Measurements from ENCODE around the gene BHLHA9.
A peak's percentile ranks its signal among the peaks of the same experiment; 100 is the strongest.

BHLHA9 gene

DNA sequence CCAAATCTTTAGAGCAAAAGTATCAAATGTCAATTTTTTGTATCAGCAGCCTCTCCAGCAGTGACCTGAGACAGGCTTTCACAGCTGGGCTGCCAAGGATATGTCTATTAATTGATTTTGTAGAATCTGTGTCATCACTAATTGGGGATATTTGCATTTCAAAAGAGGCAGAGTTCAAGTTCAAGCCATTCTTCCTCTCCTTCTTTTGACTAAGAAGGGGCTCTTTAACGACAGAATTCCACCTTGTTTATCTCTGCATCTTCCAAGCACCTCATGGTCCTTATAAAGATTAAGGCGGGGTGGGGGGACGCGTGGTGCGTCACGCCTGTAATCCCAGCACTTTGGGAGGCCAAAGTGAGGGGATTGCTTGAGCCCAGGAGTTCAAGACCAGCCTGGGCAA, 15.2 kb upstream of the BHLHA9 start:
- no peak for DNase-seq (ENCODE audit: low read depth in 2 of 2)

DNA sequence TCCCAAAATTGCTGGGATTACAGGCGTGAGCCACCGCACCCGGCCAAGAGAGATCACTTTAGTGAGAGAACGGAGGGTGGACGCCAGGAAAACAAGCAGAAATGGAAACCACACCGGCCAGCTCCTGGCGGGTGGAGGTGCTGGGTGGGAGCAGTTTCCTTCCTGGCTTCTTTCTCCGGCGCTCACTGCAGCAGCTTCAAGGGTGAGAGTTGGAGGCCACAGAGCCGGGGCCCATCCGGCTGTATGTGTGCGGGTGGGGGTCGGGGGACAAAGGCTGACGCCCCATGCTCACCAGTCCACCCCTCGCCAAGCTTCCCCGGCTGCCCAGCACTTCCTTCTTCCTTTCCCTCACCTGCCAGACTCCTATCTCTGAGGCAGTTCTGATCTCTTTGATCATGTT, 13.5 kb upstream of the BHLHA9 start:
- DNase-seq (ENCODE audit: low read depth in 2 of 2) = no peak

DNA sequence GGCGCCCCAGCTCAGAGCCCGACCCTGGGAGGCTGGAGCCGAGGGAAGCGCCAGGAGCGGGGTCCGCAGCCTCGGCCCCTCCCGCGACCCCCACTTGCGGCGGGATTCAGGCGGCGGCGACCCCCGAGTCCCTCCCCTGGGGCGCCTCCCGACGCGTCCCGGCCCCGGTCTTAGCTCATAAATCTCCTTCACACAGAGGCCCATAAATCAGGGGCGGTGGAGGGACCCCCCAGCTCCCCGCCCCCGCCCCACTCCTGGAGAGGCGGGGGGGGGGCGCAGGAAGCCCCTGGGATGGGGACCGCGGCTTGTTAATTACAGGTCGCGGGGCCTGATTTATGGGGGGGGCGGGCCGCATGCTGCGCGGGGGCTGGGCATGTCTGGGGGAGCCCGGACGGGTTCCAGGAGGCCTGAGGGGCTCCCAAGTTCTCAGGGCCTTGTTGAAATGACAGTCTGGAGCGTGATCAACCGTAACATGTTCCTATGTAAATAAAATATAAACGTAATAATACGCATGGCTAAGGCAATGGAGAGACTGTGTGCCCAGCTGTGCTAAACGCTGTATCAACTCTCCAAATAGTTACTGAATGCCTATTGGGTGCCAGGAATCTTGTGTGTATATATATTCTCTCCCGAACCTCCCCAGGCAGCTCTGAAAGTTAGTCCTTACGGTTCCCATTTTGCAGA, 10.0 kb upstream of the BHLHA9 start:
- no peak for DNase-seq (ENCODE audit: low read depth in 2 of 2)

DNA sequence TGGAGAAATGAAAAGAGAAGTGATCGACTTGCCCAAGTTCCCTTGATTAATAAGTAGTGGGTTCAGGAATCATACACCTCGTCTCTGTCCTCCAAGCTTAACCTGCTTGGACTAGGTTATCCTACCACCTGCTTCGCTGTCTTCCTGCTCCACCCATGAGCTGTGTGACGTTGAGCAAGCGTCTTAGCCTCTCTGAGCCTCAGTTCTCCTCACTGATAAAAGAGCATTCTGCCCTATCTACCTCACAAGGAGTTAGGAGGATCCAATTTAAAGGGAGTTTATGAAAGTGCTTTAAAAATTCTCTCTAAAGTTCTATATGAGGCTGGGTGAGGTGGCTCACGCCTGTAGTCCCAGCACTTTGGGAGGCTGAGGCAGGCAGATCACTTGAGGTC, 9.5 kb upstream of the BHLHA9 start:
- DNase-seq (ENCODE audit: low read depth in 2 of 2) = no peak

DNA sequence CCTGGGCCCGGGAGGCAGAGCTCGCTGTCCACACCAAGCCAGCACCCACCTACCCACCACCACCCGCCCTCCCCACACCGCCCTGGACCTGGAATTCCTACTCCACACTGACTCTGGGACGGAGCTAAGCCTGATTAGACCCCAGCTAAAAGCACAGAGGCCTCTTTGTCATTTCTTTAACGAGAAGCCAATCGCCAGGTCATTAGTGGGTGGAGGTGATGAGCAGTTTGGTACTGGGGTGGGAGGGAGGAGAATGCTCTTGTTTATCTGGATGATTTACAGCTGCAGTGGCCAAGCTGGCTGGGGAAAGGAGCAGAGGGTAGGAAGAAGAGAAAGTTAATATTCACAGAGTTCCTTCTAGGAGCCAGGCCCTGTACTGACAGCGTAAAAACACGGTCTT, 6.0 kb upstream of the BHLHA9 start:
- DNase-seq (ENCODE audit: low read depth in 2 of 2) = no peak

DNA sequence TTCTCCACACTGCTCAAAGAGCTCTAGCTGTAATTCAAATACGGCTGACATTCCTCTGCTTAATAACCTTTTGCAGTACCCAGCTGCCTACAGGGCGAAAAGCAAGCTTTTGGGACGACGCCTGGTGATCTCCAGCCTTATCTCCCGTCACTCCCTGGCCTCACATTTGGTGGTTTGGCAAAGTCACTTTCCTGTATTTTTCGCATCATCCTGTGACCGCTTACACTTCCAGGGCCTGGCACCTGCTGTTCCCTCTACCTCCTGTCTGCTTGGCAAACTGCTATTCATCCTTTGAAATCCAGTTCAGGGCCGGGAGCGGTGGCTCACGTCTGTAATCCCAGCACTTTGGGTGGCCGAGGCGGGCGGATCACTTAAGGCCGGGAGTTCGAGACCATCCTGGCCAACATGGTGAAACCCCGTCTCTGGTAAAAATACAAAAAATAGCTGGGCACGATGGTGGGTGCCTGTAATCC, 2.7 kb upstream of the BHLHA9 start:
- no peak for DNase-seq (ENCODE audit: low read depth in 2 of 2)

DNA sequence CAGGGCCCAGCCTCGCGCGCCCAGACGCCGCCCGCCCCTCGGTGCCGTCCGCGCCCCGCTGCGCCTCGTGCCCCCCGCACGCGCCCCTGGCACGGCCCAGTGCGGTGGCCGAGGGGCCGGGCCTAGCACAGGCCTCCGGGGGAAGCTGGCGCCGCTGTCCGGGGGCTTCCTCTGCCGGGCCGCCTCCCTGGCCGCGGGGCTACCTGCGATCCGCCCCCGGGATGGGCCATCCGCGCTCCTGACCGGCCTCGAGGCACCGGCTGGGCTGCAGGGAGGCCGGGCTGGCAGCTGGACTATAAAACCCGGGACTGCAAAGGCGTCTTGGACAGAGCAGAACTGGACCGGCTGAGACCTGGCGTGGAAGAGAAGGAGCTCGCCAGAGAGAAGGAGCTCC, 783 bp downstream of the BHLHA9 start:
- no peak for DNase-seq (ENCODE audit: low read depth in 2 of 2)

DNA sequence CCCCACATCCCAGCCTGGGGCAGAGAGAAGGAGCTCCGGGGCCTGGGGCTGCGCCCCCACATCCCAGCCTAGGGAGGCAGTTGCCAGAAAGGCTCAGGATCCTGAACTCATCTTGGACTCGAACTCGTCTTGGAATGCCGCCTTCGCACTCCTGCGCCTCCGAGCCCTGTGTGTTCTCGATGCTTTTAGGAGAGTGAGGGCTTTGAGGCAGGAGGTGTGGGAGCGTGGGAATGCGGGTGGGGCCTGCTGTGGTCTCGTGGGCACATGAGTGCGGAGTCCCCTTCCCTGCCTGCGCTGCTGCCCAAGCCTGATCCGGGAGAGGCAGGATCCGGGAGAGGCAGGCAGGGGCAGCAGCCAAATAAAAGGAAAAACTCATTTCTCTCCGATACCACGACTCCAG, 1.2 kb downstream of the BHLHA9 start:
- DNase-seq (ENCODE audit: low read depth in 2 of 2) = no peak

DNA sequence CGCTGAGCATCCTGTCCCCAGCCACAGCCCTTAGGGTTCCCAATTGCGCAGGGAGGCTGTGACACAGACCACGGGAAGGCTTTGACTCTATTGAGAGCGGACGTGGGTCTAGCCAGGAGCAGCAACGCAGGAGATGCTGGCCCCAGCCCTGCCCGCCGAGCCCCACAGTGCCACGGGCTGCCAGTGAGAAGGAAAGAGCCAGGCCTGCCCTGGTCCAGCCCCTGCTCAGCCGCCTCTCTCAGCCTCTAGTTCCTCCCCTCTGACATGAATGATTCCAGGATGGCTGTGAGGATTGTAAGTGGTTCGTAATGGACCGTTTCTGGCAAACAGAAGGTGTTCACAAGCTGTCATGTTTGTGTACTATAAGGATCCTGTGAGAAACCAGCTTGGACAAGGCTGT, 2.5 kb downstream of the BHLHA9 start:
- no peak for DNase-seq (ENCODE audit: low read depth in 2 of 2)

DNA sequence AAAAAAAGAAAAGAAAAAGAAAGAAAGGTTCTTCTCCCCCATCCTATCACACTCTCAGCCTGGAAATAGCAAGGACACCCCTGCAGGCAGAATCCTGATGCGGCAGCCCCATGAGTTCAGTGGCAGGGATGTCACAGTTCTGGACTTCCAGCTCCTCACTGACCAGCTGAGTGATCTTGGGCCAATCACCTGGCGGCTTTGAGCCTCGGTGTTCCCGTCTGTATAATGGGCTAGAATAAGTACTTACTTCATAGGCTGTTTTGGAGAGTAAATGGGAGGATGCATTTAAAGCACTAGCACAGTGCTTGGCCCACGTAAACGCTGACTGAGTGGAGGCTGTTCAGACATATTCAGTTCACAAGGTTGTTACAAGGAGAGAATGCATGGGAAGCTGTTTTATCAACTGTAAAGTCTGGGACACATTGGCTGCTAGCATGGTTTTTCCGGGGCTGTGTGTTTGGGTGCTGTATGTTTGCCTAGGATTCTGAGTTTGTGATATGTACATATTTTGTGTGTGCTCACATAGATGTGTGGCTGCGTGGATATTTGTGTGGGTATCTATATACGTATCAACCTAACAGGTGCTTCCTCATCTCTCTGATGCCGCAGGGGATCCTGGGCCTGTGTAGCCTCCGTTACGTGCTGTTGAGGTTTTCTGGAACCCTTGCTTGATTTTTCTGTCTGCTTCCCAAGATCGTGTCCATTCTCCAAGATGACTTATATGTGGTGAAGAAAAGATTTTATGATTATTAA, 3.4 kb downstream of the BHLHA9 start:
- no peak for DNase-seq (ENCODE audit: low read depth in 2 of 2)

DNA sequence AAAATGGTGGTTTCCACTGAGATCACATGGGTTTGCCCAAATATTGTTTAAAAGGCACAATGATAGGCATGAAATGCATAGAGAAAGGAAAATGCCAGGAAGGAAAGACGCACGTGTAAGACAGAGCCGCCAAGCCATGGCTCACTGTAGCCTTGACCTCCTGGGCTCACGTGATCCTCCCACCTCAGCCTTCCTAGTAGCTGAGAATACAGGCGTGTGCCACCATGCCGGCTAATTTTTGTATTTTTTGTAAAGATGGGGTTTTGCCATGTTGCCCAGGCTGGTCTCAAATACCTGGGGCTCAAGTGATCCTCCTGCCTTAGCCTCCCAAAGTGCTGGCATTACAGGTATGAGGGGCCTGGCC, 4.0 kb downstream of the BHLHA9 start:
- no peak for DNase-seq (ENCODE audit: low read depth in 2 of 2)

DNA sequence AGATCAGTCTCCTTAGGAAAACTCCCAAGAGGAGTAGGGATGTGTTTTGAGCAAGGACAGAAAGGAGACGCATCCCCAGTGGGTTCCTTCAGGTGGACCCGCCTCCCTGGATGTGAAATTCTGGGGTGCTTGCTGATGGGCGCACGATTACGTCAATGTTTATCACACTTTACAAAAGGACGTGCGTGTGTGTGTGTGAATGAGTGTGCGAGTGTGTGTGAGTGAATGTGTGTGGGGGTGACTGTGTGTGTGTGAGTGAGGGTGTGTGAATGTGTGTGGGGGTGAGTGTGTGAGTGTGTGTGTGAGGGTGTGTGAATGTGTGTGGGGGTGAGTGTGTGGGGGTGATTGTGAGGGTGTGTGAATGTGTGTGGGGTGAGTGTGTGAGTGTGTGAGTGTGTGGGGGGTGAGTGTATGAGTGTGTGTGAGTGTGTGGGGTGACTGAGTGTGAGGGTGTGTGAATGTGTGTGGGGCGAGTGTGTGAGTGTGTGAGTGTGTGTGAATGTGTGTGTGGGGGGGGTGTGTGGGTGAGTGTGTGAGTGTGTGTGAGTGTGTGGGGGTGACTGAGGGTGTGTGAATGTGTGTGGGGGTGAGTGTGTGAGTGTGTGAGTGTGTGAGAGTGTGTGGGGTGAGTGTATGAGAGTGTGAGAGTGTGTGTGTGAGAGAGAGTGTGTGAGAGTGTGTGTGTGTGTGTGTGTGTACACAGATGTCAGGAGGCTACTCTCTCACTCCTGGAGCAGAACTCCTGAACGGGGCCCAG, 5.1 kb downstream of the BHLHA9 start:
- DNase-seq (ENCODE audit: low read depth in 2 of 2) = no peak

DNA sequence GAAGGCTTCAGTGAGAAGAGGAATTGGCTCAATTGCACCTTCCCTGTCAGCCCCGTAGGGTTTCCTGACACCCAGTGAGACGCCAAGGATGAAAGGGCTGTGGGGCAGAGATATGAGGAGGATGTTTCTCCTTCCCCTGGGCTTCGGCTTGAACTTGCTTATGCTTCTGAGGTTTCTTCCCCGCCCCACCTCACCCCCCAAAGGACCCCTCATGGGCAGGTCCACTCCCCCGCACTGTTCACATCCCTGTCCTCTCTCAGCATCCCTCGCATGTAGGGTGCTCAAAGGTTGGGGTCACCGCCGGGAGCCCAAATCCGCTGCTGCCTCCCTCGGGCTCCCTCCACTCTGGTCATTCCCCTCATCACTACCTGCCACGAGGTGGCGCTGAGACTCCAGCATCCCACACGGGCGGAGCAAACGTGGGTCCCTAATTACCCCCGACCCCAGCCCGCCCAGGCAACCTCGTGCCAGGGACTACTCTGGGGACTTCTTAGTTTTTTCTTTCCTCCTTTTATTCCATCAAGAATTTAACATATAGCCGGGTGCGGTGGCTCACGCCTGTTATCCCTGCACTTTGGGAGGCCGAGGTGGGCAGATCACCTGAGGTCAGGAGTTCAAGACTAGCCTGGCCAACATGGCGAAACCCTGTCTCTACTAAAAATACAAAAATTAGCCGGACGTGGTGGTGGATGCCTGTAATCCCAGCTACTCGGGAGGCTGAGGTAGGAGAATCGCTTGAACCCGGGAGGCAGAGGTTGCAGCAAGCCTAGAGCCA, 5.9 kb downstream of the BHLHA9 start:
- peak; percentile 59 for DNase-seq (ENCODE audit: low read depth in 2 of 2)

DNA sequence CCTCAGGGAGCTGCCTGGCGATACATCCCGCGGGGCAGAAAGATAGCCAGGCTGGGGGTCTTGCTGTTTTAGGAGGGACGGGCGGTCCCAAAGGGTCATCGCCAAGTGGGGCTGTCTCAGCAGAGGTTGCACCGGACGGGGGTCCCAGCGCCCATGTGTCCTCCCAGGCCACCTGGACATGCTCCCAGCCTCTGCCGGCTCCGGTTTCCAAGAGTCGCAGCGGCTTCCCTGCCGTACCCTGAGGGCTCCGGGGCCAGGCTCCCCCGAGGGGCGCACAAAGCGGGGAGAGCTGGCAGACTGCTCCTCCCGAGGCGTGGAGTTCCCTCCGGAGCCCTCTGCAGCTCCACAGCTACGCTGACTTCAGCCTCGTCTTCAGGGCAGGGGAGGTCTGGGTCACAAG, 10.4 kb downstream of the BHLHA9 start:
- DNase-seq (ENCODE audit: low read depth in 2 of 2) = no peak

DNA sequence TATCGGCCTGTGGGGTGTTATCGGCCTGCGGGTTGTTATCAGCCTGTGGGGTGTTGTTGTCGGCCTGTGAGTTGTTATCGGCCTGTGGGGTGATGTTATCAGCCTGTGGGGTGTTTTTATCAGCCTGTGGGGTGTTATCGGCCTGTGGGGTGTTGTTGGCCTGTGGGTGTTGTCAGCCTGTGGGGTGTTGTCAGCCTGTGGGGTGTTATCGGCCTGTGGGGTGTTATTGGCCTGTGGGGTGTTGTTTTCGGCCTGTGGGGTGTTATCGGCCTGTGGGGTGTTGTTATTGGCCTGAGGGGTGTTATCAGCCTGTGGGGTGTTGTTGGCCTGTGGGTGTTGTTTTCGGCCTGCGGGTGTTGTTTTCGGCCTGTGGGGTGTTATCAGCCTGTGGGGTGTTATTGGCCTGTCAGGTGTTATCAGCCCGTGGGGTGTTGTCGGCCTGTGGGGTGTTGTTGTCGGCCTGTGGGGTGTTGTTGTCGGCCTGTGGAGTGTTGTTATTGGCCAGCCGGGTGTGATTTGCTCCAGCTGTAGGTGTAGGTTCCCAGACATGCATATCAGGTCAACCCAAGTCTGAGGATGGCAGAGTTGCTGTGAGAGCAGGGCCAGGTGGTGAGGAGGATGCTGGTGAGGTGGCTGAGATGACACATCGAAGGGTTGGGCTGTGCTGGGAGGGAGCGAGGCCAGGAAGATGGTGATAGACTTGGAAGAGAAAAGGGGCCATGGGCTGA, 16.3 kb downstream of the BHLHA9 start:
- DNase-seq (ENCODE audit: low read depth in 2 of 2) = no peak

DNA sequence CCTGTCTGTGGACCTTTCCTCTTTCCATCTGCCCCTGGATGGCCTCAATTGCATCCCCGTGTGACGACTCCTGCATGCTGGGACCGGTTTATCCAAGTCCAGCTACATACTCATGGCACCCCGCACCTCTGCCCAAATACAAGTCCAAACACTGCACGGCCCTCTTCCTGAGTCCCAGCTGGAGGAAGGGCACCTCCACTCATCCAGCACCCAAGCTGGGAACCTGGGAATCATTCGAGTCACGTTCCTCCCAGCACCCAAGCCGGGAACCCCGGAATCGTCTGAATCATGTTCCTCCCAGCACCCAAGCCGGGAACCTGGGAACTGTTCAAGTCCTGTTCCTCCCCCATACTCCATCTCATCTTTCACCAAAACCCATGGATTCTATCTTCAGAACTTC, 19.5 kb downstream of the BHLHA9 start:
- no peak for DNase-seq (ENCODE audit: low read depth in 2 of 2)

DNA sequence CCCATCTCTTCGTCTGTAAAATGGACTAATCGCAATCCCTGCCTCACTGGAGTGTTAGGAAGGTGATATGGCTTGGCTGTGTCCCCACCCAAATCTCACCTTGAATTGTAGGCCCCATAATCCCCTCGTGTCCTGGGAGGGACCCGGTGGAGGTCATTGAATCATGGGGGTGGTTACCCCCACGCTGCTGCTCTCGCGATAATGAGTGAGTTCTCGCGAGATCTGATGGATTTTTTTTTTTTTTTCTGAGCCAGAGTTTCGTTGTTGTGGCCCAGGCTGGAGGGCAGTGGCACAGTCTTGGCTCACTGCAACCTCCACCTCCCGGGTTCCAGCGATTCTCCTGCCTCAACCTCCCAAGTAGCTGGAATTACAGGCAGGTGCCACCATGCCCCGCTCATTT, 20.4 kb downstream of the BHLHA9 start:
- no peak for DNase-seq (ENCODE audit: low read depth in 2 of 2)

DNA sequence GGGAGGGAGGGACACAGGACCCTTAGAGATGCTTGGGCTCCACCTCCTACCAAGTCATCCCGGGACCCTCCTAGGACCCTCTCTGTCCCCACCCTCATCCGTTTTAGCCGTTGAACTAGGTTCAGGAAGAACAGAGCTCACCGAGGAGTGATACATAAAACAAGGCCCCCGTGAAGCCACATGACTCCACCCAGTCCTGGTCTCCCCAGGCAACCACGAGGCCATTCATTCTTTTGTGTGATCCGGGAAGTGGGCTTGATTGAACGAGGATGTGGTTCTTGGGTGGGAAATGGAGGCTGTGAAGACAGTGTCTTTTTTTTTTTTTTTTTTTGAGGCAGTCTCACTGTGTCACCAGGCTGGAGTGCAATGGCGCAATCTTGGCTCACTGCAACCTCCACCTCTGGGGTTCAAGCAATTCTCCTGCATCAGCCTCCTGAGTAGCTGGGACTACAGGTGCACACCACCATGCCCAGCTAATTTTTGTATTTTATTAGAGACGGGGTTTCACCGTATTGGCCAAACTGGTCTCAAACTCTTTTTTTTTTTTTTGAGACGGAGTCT, 24.0 kb downstream of the BHLHA9 start:
- peak; percentile 20 to 36 for DNase-seq (ENCODE audit: low read depth in 2 of 2)

DNA sequence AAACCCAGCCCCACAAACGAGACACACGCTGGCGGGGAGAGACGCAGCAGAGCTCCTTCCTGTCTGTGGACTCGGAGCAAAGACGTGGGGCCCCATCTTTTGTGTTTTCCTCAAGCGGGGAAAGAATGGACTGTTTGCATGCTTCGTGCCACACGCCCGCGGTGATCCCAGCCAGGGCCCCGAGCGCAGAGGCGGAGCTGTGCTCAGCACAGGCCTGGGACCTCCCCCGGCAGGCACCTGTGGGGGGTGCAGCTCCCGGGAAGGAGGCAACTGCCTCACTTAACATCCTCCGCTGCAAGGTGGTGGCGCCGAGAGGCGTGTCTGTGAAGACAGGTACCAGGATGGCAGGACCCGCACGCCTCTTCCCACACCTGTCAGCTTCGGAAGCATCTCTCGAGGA, 28.4 kb downstream of the BHLHA9 start:
- peak; percentile 26 to 29 for DNase-seq (ENCODE audit: low read depth in 2 of 2)

DNA sequence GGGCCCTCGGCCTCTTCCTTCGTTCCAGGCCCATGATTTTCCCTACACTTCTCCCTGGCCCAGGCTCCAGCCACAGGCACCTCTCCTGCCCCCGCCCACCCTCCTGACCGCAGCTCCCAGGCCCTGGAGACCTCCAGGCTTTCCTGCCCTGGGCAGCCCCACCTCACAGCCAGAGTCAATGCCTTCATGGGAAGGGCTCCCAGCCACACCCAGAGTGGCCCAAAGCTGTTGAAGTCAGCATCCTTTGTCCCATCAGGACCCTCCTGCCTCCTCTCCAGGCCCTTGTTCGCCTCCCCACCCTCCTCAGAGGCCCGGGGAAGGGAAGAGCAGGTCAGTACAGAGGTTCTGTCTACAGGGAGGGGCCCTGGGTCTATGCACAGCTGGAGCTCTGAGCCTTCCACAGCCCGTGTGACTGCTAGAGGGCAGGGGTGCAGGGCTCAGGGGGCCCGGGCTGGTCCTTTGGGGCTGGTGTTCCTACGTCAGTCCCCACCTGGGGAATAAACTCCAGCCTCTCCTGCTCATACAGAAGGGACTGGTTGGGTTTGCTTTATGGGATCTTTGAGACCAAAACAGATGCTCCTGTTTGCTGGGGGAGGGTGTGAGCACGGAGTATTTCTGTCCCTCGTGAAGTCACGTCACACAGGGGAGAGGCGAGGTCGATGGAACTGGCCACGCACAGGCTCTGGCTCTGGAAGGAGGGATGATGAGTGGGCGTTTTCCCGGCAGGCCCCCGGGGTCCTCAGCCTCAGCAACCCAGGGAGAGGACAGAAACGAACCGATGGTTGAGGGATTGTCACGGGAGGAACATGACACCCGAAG, 29.5 kb downstream of the BHLHA9 start:
- DNase-seq (ENCODE audit: low read depth in 2 of 2) = no peak

Data from activated CD4-positive, alpha-beta T cell treated with anti-CD3 and anti-CD28 coated beads for 24 hours (primary cell).